ELR (cell line): ENCODE data around the gene GMPR.
"Not testable (repeated sequence)": the region's sequence is repeated elsewhere in the genome, so short reads cannot be mapped to it uniquely, and the experiment has no call there.

ENCODE experiments used
- DNase-seq: peaks from one replicate; pipeline ENCODE4 v3.0.0-alpha.2; 2015; ENCODE audit warnings: low read depth

Gene GMPR

GRCh38 chr6:16248271-16248853 lies 10.0 kb downstream of the GMPR start:
- no peak for DNase-seq

DNA sequence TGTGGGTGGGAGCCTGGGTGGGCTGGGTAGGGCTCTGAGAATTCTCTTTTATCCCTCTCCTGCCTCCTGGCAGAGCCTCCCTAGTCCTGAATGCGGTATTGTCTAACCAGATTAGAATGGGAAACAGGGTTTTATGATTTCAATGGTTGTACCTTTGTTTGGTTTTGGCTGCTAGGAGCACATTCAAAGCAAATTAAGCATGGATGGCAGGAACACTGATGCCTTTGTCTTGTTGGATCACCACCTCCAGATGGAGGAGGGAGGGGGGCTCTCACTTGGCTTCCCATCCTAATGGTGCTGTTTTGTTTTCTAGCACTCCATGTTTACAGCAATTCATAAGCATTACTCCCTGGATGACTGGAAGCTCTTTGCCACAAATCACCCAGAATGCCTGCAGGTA lies 11.6 kb downstream of the GMPR start:
- DNase-seq: no peak

DNA sequence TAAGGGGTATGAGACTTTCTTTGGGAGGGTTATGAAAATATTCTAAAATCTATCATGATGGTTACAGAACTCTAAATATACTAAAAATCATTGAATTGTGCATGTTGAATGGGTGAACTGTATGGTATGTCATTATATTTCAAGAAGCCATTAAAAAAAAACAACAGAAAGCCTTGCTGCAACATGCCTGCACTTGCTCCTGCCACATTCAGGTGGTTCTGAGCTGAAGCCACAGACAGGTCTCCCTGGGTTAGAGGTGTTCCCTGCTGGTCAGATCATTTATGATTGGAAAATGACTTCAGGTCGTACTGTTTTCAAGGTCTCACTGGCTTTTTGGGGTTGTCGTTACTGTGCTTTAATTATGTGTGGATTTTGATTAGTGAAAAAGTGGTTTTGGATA lies 13.3 kb downstream of the GMPR start:
- no peak for DNase-seq

- DNase-seq: no peak
These were observed 14.4 kb downstream of the GMPR start for GRCh38 chr6:16252686-16253299.

DNA sequence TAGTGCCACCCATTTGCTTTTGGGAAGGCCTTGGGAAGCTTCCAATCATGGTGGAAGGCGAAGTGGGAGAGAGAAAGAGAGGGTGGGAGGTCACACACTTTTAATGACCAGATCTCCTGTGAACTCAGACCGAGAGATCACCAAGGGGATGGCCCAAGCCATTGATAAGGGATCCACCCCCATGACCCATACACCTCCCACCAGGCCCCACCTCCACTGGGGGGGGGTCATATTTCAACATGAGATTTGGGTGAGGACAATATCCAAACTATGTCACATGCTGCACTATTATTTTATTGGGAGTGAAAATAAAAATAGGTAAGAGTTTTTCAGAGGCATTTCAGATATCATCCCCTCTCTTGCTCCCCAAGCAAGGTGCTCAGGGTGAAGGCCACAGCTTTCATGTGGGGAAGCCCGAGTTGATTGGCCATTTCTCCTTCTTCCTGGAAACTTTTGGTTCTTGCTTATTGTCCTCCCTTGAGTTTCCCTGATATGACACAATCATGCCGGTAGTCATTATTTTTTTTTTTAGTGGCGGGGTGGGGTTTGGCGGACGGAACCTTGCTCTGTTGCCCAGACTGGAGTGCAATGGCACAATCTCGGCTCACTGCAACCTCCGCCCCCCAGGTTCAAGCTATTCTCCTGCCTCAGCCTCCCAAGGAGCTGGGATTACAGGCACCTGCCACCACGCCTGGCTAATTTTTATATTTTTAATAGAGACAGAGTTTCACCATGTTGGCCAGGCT lies 15.2 kb downstream of the GMPR start:
- DNase-seq: no peak

GRCh38 chr6:16254535-16254934 lies 16.1 kb downstream of the GMPR start:
- DNase-seq: no peak

GRCh38 chr6:16256781-16257180 lies 18.4 kb downstream of the GMPR start:
- no peak for DNase-seq

GRCh38 chr6:16257999-16258708 lies 19.8 kb downstream of the GMPR start:
- DNase-seq: peak; percentile 15

DNA sequence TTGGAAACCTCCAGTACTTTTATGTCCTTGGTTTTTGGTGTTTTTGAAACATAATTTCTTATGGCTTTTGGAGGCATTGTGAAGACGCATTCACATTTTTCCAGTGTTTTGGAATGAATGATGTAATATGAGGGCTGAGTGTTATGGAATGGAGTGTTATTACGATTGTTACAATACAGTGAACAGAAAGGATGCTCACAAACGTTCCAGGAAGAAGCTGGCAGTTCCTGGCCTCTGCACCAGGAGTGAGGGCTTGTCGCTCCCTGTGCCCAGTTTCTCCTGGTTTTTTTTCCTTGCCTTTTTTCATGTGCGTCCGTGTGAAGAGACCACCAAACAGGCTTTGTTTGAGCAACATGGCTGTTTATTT lies 20.3 kb downstream of the GMPR start:
- DNase-seq: no peak

DNA sequence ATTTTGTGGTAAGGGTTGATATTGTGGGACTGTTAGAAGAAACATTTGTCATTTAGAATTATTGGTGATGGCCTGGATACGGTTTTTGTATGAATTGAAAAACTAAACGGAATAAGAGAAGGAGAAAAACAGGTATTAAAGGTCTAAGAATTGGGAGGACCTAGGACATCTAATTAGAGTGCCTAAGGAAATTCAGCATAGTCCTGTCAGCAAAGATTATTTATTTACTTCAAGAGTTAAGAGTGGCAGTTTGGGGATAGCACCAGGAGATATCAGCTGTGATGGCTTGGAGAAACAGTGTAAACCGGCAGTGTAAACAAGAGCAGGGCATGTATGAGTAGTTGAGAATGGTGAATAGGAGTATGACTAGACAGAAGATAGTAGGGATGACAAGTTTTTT lies 21.2 kb downstream of the GMPR start:
- not testable (repeated sequence) for DNase-seq

- not testable (repeated sequence) for DNase-seq
These were observed 22.2 kb downstream of the GMPR start for GRCh38 chr6:16260602-16261001.

- DNase-seq: not testable (repeated sequence)
These were observed 24.4 kb downstream of the GMPR start for GRCh38 chr6:16262773-16263172.

DNA sequence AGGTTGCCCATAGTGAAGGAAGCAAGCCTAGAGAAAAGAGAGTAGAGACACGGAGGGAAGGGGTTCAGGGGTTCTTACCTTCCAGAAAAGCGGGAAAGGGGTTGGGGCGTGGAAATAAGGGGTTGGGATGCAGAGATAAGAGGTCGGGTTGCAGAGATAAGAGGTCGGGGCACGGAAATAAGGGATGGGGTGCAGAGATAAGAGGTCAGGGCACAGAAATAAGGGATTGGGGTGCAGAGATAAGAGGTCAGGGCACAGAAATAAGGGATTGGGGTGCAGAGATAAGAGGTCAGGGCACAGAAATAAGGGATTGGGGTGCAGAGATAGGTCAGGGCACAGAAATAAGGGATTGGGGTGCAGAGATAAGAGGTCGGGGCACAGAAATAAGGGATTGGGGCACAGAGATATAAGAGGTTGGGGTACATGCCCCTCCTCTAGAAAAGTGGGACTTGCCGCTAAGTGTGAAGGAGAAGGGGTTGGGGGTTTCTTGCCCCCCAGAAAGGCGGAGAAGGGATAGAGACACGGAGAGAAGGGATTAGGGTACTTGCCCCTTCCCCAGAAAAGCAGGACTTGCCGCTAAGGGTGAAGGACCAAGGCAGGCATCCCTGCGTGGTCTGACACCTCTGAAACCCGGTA lies 25.2 kb downstream of the GMPR start:
- DNase-seq: not testable (repeated sequence)

GRCh38 chr6:16264785-16265184 lies 26.4 kb downstream of the GMPR start:
- no peak for DNase-seq

DNA sequence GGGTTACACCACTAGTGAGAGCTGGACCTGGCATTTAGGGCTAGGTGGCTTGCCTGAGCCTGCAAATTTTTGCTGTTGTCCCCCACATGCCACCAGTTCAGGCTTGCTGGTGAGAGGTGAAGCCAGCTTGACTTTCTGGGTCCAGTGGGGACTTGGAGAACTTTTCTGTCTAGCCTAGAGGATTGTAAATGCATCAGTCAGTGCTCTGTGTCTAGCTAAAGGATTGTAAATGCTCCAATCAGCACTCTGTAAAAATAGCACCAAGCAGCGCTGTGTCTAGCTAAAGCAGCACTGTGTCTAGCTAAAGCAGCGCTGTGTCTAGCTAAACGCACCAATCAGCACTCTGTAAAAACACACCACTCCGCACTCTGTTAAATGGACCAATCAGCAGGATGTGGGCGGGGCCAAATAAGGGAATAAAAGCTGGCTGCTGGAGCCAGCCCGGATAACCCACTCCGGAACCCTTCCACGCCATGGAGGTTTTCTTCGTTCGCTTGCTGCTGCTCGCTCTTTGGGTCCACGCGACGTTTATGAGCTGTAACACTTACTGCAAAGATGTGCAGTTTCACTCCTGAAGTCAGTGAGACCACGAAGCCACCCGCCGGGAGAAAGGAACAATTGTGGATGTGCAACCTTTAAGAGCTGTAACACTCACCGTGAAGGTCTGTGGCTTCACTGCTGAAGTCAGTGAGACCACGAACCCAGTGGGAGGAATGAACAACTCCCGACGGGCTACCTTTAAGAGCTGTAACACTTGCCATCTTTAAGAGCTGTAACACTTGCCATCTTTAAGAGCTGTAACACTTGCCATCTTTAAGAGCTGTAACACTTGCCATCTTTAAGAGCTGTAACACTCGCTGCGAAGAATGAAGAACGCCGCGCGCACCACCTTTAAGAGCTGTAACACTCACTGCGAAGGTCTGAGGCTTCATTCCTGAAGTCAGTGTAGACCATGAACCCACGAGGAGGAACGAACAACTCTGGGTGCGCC lies 27.3 kb downstream of the GMPR start:
- no peak for DNase-seq

GRCh38 chr6:16267428-16268263 lies 29.3 kb downstream of the GMPR start:
- no peak for DNase-seq

DNA sequence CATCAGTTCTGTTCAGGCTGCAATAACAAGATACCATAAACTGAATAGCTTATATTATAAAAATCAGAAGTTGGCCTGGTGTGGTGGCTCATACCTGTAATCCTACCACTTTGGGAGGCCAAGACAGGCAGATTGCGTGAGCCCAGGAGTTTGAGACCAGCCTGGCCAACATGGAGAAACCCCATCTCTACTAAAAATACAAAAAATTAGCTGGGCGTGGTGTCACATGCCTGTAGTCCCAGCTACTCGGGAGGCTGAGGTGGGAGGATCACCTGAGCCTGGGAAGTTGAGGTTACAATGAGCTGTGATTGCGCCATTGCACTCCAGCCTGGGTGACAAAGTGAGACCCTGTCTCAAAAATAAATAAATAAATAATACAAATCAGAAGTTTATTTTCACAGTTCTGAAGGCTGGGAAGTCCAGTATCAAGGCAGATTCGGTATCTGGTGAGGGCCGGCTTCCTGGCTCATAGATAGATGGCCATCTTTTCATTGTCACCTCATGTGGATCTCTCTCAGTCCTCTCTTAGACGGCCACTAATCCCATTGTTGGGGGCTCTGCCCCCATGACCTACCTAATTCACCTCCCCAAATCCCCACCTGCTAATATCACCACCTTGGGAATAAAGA lies 31.2 kb downstream of the GMPR start:
- not testable (repeated sequence) for DNase-seq

- DNase-seq: no peak
These were observed 31.9 kb downstream of the GMPR start for GRCh38 chr6:16270178-16270794.

- DNase-seq: no peak
These were observed 33.0 kb downstream of the GMPR start for GRCh38 chr6:16271428-16271827.
